Brain microvascular endothelial cell (primary cell): ENCODE data around the gene MSI2.

ENCODE experiments used
- DNase-seq: peaks from one replicate; pipeline ENCODE4 v3.0.0-alpha.2; 2020
- H3K27ac ChIP-seq: fragments of 250-450 bp; sonication (Bioruptor Pico); 2 replicates; pipeline ENCODE4 v1.5.1; 2020; ENCODE audit warnings: mild to moderate bottlenecking, moderate library complexity
- H3K27me3 ChIP-seq: fragments of 250-450 bp; sonication (Bioruptor Pico); replicated peaks from 2 replicates; pipeline ENCODE4 v1.5.1; 2020; ENCODE audit warnings: mild to moderate bottlenecking
- H3K36me3 ChIP-seq: fragments of 250-450 bp; sonication (Bioruptor Pico); replicated peaks from 2 replicates; pipeline ENCODE4 v1.5.1; 2020; ENCODE audit warnings: mild to moderate bottlenecking
- H3K4me3 ChIP-seq: 2 replicates; pipeline ENCODE4 v1.5.1; 2011; ENCODE audit warnings: low read depth, mild to moderate bottlenecking, control low read depth, low read length, moderate library complexity
- CTCF ChIP-seq: IDR thresholded peaks from 2 replicates; pipeline ENCODE4 v1.5.1; 2011; ENCODE audit warnings: low read depth, mild to moderate bottlenecking, moderate library complexity, low read length, control low read depth, inconsistent platforms; ENCODE audit errors: missing control alignments
- in situ Hi-C: cut with HindIII; loops from 2 replicates; pipeline ENCODE4 v1.10.0; 2017; ENCODE audit warnings: low sequenced_read_pairs, low pct_ligation_motif_present

Gene MSI2

GRCh38 chr17:57582881-57583756, 326.8 kb downstream of the MSI2 start:
- H3K27me3 ChIP-seq, result peaks cover 6% of the 10 kb centered on the region
- no peak overlapping the region for H3K4me3 ChIP-seq
- no peak overlapping the region for H3K27ac ChIP-seq
- no peak for TF ChIP-seq CTCF
- DNase-seq, result no peak
- in situ Hi-C loops, result no loop called here
- no peaks in the 10 kb centered on the region for H3K36me3 ChIP-seq

- Histone ChIP-seq H3K36me3 (no peaks in the 10 kb centered on the region), H3K27ac (no peak overlapping the region), H3K27me3 (peaks cover 6% of the 10 kb centered on the region), H3K4me3 (no peak overlapping the region)
- TF ChIP-seq CTCF, result no peak
- DNase-seq, result no peak
- in situ Hi-C loops, result no loop called here
Observed at GRCh38 chr17:57584050-57584551, 327.8 kb downstream of the MSI2 start.

GRCh38 chr17:57585341-57586195, 329.2 kb downstream of the MSI2 start:
- no peaks in the 10 kb centered on the region for H3K36me3 ChIP-seq
- TF ChIP-seq CTCF, result no peak
- no peak overlapping the region for H3K4me3 ChIP-seq
- no peak for DNase-seq
- in situ Hi-C loops, result no loop called here
- H3K27me3 ChIP-seq, result peaks cover 6% of the 10 kb centered on the region
- no peak overlapping the region for H3K27ac ChIP-seq

GRCh38 chr17:57586196-57586740, 329.9 kb downstream of the MSI2 start:
- H3K36me3 ChIP-seq, result no peaks in the 10 kb centered on the region
- peaks cover 6% of the 10 kb centered on the region for H3K27me3 ChIP-seq
- no peak for DNase-seq
- H3K4me3 ChIP-seq, result no peak overlapping the region
- no peak for TF ChIP-seq CTCF
- in situ Hi-C loops, result no loop called here
- no peak overlapping the region for H3K27ac ChIP-seq

GRCh38 chr17:57586742-57587141, 330.4 kb downstream of the MSI2 start:
- TF ChIP-seq CTCF, result no peak

More at GRCh38 chr17:57586742-57587141, 330.4 kb downstream of the MSI2 start:
- no peaks in the 10 kb centered on the region for H3K36me3 ChIP-seq
- H3K27me3 ChIP-seq, result peaks cover 6% of the 10 kb centered on the region
- no peak overlapping the region for H3K27ac ChIP-seq
- in situ Hi-C loops, result no loop called here
- no peak overlapping the region for H3K4me3 ChIP-seq
- DNase-seq, result no peak
